KMS-11 (cell line): ENCODE data around the gene STK32C.

Experiments
- H2AFZ ChIP-seq: fragments of 200-600 bp; sonication (generic); 2 replicates; pipeline ENCODE4 v1.6.1; 2016; ENCODE audit warnings: antibody characterized with exemption, mixed run types, low read depth
- H3K27ac ChIP-seq: fragments of 200-600 bp; sonication (generic); 2 replicates; pipeline ENCODE4 v1.6.1; 2016; ENCODE audit warnings: mild to moderate bottlenecking, mixed run types
- H3K27me3 ChIP-seq: fragments of 200-600 bp; sonication (generic); 2 replicates; pipeline ENCODE4 v1.6.1; 2017; ENCODE audit warnings: mild to moderate bottlenecking, low read depth, mixed run types, moderate library complexity; ENCODE audit not compliant: insufficient read depth
- H3K36me3 ChIP-seq: fragments of 200-600 bp; sonication (generic); 2 replicates; pipeline ENCODE4 v1.6.1; 2017; ENCODE audit warnings: mild to moderate bottlenecking, mixed run types; ENCODE audit not compliant: insufficient read depth
- H3K4me1 ChIP-seq: fragments of 200-600 bp; sonication (generic); 2 replicates; pipeline ENCODE4 v1.6.1; 2016; ENCODE audit warnings: mild to moderate bottlenecking, low read depth, mixed run types; ENCODE audit not compliant: poor library complexity, severe bottlenecking
- H3K4me2 ChIP-seq: fragments of 200-600 bp; sonication (generic); 2 replicates; pipeline ENCODE4 v1.7.0; 2016; ENCODE audit warnings: mild to moderate bottlenecking, mixed run types
- H3K4me3 ChIP-seq: fragments of 200-600 bp; sonication (generic); IDR thresholded peaks from 2 replicates; pipeline ENCODE4 v1.6.1; 2017; ENCODE audit warnings: low read depth, low read length, mixed read lengths; ENCODE audit not compliant: insufficient read depth
- H3K79me2 ChIP-seq: fragments of 200-600 bp; sonication (generic); 2 replicates; pipeline ENCODE4 v1.6.1; 2016; ENCODE audit warnings: low read depth, mixed run types; ENCODE audit not compliant: insufficient read depth
- H3K9ac ChIP-seq: fragments of 200-600 bp; sonication (generic); 2 replicates; pipeline ENCODE4 v1.6.1; 2016; ENCODE audit warnings: mild to moderate bottlenecking, mixed run types
- H4K20me1 ChIP-seq: fragments of 200-600 bp; sonication (generic); 2 replicates; pipeline ENCODE4 v1.6.1; 2016; ENCODE audit warnings: mild to moderate bottlenecking, mixed run types; ENCODE audit not compliant: insufficient read depth
- TF ChIP-seq, protein P1 (sequence below): fragments of 200-600 bp; sonication (generic); conservative IDR thresholded peaks from 2 replicates; pipeline ENCODE4 v1.6.1; 2017; ENCODE audit warnings: low read depth, mild to moderate bottlenecking, antibody characterized with exemption, low read length, moderate library complexity, mixed read lengths

The STK32C gene

DNA sequence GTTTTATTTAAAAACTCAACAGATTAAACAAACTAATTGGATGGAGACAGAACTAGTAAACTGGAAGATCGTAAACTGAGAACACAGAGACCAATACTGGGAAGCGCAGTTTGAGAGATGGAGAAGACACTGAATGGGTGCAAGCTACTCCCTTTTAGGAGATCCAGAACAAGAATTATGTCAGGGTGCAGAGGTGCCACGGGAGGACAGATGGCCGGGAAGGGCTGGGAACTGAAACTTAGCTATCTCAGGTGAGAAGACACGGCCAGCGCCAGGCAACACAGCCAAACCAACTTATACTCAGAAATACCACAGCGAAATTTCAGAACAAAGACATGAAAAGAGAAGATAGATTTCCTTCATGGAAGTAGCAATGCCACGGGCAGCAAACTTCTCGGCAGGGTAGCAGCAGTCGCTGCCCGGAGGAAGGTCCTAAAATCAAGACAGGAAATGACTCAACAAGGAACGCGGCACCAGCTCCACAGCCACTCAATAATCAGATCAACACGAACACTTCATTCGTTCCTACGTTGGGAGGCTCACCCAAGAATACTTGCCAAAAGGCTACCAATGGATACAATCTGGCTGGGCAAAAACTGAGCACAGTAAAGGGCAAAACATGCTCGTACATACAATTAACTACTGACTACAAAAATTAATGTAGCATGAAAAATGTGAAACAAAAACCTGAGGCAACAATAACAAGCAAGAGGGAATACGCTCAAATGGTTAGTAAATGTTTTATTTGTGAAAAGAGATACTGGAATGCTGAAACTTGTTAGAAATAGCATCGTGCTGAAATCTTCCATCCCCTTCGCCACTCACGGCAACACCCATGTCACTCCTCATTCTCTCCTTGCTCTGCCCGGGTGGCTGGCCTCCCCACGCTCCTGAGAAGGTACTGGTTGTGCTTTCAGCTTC is 22.1 kb upstream of the STK32C start:
- Histone ChIP-seq H2AFZ (no peak overlapping the region), H3K27ac (no peak overlapping the region), H3K4me2 (peak overlapping the region; percentile 71), H3K4me3 (no peak overlapping the region), H3K4me1 (peaks cover 12% of the 10 kb centered on the region), H3K36me3 (no peaks in the 10 kb centered on the region), H3K9ac (no peak overlapping the region), H3K79me2 (peaks cover 28% of the 10 kb centered on the region), H4K20me1 (no peaks in the 10 kb centered on the region), H3K27me3 (no peaks in the 10 kb centered on the region)
- TF ChIP-seq, protein P1, sequence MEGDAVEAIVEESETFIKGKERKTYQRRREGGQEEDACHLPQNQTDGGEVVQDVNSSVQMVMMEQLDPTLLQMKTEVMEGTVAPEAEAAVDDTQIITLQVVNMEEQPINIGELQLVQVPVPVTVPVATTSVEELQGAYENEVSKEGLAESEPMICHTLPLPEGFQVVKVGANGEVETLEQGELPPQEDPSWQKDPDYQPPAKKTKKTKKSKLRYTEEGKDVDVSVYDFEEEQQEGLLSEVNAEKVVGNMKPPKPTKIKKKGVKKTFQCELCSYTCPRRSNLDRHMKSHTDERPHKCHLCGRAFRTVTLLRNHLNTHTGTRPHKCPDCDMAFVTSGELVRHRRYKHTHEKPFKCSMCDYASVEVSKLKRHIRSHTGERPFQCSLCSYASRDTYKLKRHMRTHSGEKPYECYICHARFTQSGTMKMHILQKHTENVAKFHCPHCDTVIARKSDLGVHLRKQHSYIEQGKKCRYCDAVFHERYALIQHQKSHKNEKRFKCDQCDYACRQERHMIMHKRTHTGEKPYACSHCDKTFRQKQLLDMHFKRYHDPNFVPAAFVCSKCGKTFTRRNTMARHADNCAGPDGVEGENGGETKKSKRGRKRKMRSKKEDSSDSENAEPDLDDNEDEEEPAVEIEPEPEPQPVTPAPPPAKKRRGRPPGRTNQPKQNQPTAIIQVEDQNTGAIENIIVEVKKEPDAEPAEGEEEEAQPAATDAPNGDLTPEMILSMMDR: no peak

DNA sequence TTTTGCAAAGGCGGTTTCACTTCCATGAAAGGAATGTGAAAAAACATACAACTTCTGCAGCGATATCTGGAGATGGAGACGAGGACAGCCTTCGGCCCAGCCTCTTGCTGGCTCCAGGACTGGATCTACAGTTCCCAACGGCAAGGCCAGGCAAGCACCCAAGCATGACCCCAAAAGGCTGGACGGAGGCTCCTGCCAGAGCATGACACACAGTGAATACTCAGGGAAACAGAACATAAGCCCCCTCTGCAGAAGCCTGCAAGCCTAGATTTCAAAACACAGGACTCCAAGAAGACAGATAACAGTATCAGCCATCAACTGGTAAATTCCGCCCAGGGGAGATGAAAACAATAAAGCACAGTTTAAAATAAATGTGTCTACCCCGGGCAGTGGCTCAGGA is 21.0 kb upstream of the STK32C start:
- H3K4me3 ChIP-seq: no peak overlapping the region
- H3K9ac ChIP-seq: no peak overlapping the region
- no peak overlapping the region for H3K4me2 ChIP-seq
- peaks cover 12% of the 10 kb centered on the region for H3K4me1 ChIP-seq
- no peaks in the 10 kb centered on the region for H4K20me1 ChIP-seq
- no peak overlapping the region for H3K27ac ChIP-seq
- no peaks in the 10 kb centered on the region for H3K36me3 ChIP-seq
- H3K27me3 ChIP-seq: no peaks in the 10 kb centered on the region
- no peak overlapping the region for H2AFZ ChIP-seq
- TF ChIP-seq, protein P1: no peak
- peaks cover 28% of the 10 kb centered on the region for H3K79me2 ChIP-seq

DNA sequence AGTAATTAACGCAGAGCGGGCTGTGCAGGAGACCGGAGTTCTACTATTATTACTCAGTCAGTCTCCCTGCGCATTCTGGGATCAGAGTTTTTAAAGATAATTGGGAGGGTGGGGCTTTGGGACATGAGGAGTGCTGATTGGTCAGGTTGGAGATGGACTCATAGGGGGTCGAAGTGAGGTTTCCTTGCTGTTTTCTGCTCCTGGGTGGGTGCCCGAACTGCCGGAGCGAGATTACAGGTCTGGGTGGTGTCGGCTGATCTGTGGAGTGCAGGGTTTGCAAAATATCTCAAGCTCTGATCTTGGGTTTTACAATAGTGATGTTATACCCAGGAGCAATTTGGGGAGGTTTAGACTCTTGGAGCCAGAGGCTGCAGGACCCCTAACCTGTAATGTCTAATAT is 20.4 kb upstream of the STK32C start:
- Histone ChIP-seq H3K4me2 (no peak overlapping the region), H2AFZ (no peak overlapping the region), H4K20me1 (no peaks in the 10 kb centered on the region), H3K79me2 (peaks cover 28% of the 10 kb centered on the region), H3K27ac (no peak overlapping the region), H3K36me3 (no peaks in the 10 kb centered on the region), H3K9ac (no peak overlapping the region), H3K4me1 (peaks cover 12% of the 10 kb centered on the region), H3K27me3 (no peaks in the 10 kb centered on the region), H3K4me3 (no peak overlapping the region)
- TF ChIP-seq, protein P1: no peak

DNA sequence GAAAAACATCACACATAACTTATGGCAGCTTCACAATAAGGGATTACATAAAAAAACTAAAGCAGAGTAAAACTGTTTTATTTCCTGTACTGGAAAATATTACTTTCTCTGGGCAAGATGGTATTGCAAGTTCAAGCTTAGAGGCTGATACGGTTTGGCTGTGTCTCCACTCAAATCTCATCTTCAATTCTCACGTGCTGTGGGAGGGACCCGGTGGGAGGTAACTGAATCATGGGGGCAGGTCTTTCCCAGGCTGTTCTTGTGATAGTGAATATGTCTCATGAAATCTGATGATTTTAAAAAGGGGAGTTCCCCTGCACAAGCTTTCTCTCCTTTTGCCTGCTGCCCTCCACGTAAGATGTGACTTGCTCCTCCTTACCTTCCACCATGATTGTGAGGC is 19.2 kb upstream of the STK32C start:
- Histone ChIP-seq H3K4me2 (no peak overlapping the region), H3K27ac (no peak overlapping the region), H3K79me2 (peaks cover 28% of the 10 kb centered on the region), H2AFZ (no peak overlapping the region), H3K9ac (no peak overlapping the region), H3K27me3 (no peaks in the 10 kb centered on the region), H3K4me1 (peaks cover 12% of the 10 kb centered on the region), H3K36me3 (no peaks in the 10 kb centered on the region), H3K4me3 (no peak overlapping the region), H4K20me1 (no peaks in the 10 kb centered on the region)
- TF ChIP-seq, protein P1: no peak
